Vagina (tissue), 2 donors: ENCODE results near the gene ZG16. TPM values are rescaled to one million over a fixed set of nuclear protein-coding genes. Genes with fewer than 3 reads are reported as not detected.

Experiments used
- DNase-seq, 2 donors: peaks; one replicate each; pipeline ENCODE4 v3.0.0-alpha.2; 2017; ENCODE audit errors: extremely low spot score in 2 of 2
- H3K27ac ChIP-seq: fragments of 200-600 bp; sonication (generic); one replicate; pipeline ENCODE4 v1.5.1; 2019
- H3K27me3 ChIP-seq: fragments of 200-600 bp; sonication (generic); one replicate; pipeline ENCODE4 v1.5.1; 2019
- H3K36me3 ChIP-seq, 2 donors: fragments of 200-600 bp; sonication (generic); one replicate each; pipeline ENCODE4 v1.5.1; 2017 to 2019
- H3K4me1 ChIP-seq: fragments of 200-600 bp; sonication (generic); one replicate; pipeline ENCODE4 v1.5.1; 2019
- H3K4me3 ChIP-seq, 2 donors: fragments of 200-600 bp; sonication (generic); 1 replicate in 1 of 2; 2 replicates in 1 of 2; pipeline ENCODE4 v1.5.1; 2016 to 2019
- H3K9me3 ChIP-seq: fragments of 200-600 bp; sonication (generic); one replicate; pipeline ENCODE4 v1.5.1; 2019
- CTCF ChIP-seq, 3 experiments: fragments of 450-650 bp in 2 of 3; fragments of 200-600 bp in 1 of 3; sonication (generic) in 1 of 3; IDR thresholded peaks; one replicate each; pipeline ENCODE4 v1.5.1; 2017 to 2019; ENCODE audit warnings: antibody characterized with exemption in 3 of 3, mild to moderate bottlenecking in 2 of 3, moderate library complexity in 2 of 3
- POLR2A ChIP-seq, 2 donors: fragments of 450-650 bp; IDR thresholded peaks; one replicate each; pipeline ENCODE4 v1.6.1; 2017; ENCODE audit warnings: antibody characterized with exemption in 2 of 2, mild to moderate bottlenecking in 2 of 2, moderate library complexity in 2 of 2
- POLR2AphosphoS5 ChIP-seq, 2 donors: sonication (generic); formaldehyde crosslinking; IDR thresholded peaks; one replicate each; pipeline ENCODE4 v1.9.0; 2017; ENCODE audit warnings: antibody characterized with exemption in 2 of 2, mild to moderate bottlenecking in 2 of 2, low read depth in 1 of 2; ENCODE audit not compliant: insufficient read depth in 1 of 2
- intact Hi-C: fragments of 100-400 bp; cut with DNase I; formaldehyde crosslinking; loops from one replicate; pipeline ENCODE4 v1.15.1; 2023
- total RNA-seq: library from RNA; depleted of rRNA; stranded (reverse); fragments of >200 nt; gene quantifications from one replicate; pipeline ENCODE4 v1.2.3, GENCODE V29; 2016

Gene ZG16
- total RNA-seq, 1 donor from 2014 or later, result not detected

GRCh38 chr16:29820271-29820701, 42.2 kb downstream of the ZG16 start, which contains the start of gene MVP:
MVP (plus strand) TSS chr16:29820462; CDS start chr16:29830550, 10,088 bp downstream.
- peak; percentile 76 to 82 for TF ChIP-seq POLR2AphosphoS5 (IDR thresholded peaks at IDR 0.05; ENCODE audit: insufficient read depth in 1 of 2, low read depth in 1 of 2)
- no peak for TF ChIP-seq CTCF (IDR thresholded peaks at IDR 0.05)
- no peak for TF ChIP-seq POLR2A (IDR thresholded peaks at IDR 0.05)
- peaks cover 0 to 5% of the 10 kb centered on the region in 2 donors for H3K36me3 ChIP-seq
- no peaks in the 10 kb centered on the region for H3K9me3 ChIP-seq
- peak within 1 kb of the TSS; percentile 65 to 67 for H3K4me3 ChIP-seq
- peaks cover 84% of the 10 kb centered on the region for H3K4me1 ChIP-seq
- intact Hi-C loops, result no loop called here
- DNase-seq, result peak in 1 of 2 donors; percentile 90
- H3K27me3 ChIP-seq, result no peaks in the 10 kb centered on the region
- H3K27ac ChIP-seq, result peak within 1 kb of the TSS; percentile 93

GRCh38 chr16:29820730-29821642, 42.9 kb downstream of the ZG16 start:
- peaks cover 0 to 5% of the 10 kb centered on the region in 2 donors for H3K36me3 ChIP-seq
- no peaks in the 10 kb centered on the region for H3K27me3 ChIP-seq
- no peak for TF ChIP-seq POLR2A (IDR thresholded peaks at IDR 0.05)
- TF ChIP-seq CTCF (IDR thresholded peaks at IDR 0.05), result no peak
- TF ChIP-seq POLR2AphosphoS5 (IDR thresholded peaks at IDR 0.05; ENCODE audit: insufficient read depth in 1 of 2, low read depth in 1 of 2), result peak in 1 of 2 donors; percentile 57
- peak in 1 of 2 donors; percentile 88 for DNase-seq
- no peaks in the 10 kb centered on the region for H3K9me3 ChIP-seq
- peak overlapping the region; percentile 65 to 67 for H3K4me3 ChIP-seq
- peaks cover 89% of the 10 kb centered on the region for H3K4me1 ChIP-seq
- intact Hi-C loops, result no loop called here
- peak overlapping the region; percentile 93 for H3K27ac ChIP-seq

GRCh38 chr16:29821643-29822115, 43.6 kb downstream of the ZG16 start:
- Histone ChIP-seq H3K9me3 (no peaks in the 10 kb centered on the region), H3K4me3 (peak overlapping the region; percentile 65 to 67), H3K4me1 (peaks cover 94% of the 10 kb centered on the region), H3K36me3 (peaks cover 0 to 5% of the 10 kb centered on the region in 2 donors), H3K27me3 (no peaks in the 10 kb centered on the region), H3K27ac (peak overlapping the region; percentile 93)
- no peak for TF ChIP-seq POLR2A (IDR thresholded peaks at IDR 0.05)
- intact Hi-C loops, result no loop called here
- DNase-seq, result no peak

GRCh38 chr16:29824589-29825144, 46.6 kb downstream of the ZG16 start:
- no peaks in the 10 kb centered on the region for H3K27me3 ChIP-seq
- DNase-seq, result no peak
- peak overlapping the region in 1 of 2 donors; percentile 17 for H3K4me3 ChIP-seq
- H3K9me3 ChIP-seq, result no peaks in the 10 kb centered on the region
- peak overlapping the region; percentile 93 for H3K27ac ChIP-seq
- H3K4me1 ChIP-seq, result peaks cover 83% of the 10 kb centered on the region
- TF ChIP-seq POLR2A (IDR thresholded peaks at IDR 0.05) (no peak), POLR2AphosphoS5 (IDR thresholded peaks at IDR 0.05; ENCODE audit: insufficient read depth in 1 of 2, low read depth in 1 of 2) (peak in 1 of 2 donors; percentile 51), CTCF (IDR thresholded peaks at IDR 0.05) (no peak)
- intact Hi-C loops, result no loop called here
- no peaks in the 10 kb centered on the region for H3K36me3 ChIP-seq

GRCh38 chr16:29825145-29826044, 47.3 kb downstream of the ZG16 start:
- Histone ChIP-seq H3K36me3 (peaks cover 0 to 3% of the 10 kb centered on the region in 2 donors), H3K4me1 (peaks cover 83% of the 10 kb centered on the region), H3K4me3 (peak overlapping the region in 1 of 2 donors; percentile 17), H3K27ac (peak overlapping the region; percentile 93), H3K27me3 (no peaks in the 10 kb centered on the region), H3K9me3 (no peaks in the 10 kb centered on the region)
- DNase-seq, result peak in 1 of 2 donors; percentile 89
- TF ChIP-seq CTCF (IDR thresholded peaks at IDR 0.05), result no peak
- peak in 1 of 2 donors; percentile 81 for TF ChIP-seq POLR2AphosphoS5 (IDR thresholded peaks at IDR 0.05; ENCODE audit: insufficient read depth in 1 of 2, low read depth in 1 of 2)
- intact Hi-C loops, result no loop called here
